ENCODE results near the gene ITGA7.

Gene ITGA7

GRCh38 chr12:55683676-55684075 is 24.0 kb downstream of the ITGA7 start:
- no peaks in the 10 kb centered on the region for H3K27me3 ChIP-seq (ENCODE audit: insufficient read depth, low read length)
- H3K9me3 ChIP-seq (ENCODE audit: low read length): no peaks in the 10 kb centered on the region

GRCh38 chr12:55682087-55682796 is 25.5 kb downstream of the ITGA7 start:
- no peaks in the 10 kb centered on the region for H3K4me1 ChIP-seq (ENCODE audit: insufficient read depth, low read length)
- H3K4me3 ChIP-seq (ENCODE audit: low read length): no peak overlapping the region
- no peak overlapping the region for H2AFZ ChIP-seq (ENCODE audit: low read depth, low read length)
- H3K36me3 ChIP-seq (ENCODE audit: insufficient read depth, low read length): peaks cover 2% of the 10 kb centered on the region
- no peaks in the 10 kb centered on the region for H3K27me3 ChIP-seq (ENCODE audit: insufficient read depth, low read length)
- H3K9me3 ChIP-seq (ENCODE audit: low read length): no peaks in the 10 kb centered on the region

More at GRCh38 chr12:55683676-55684075, 24.0 kb downstream of the ITGA7 start:
- H3K4me1 ChIP-seq (ENCODE audit: insufficient read depth, low read length): no peaks in the 10 kb centered on the region
- no peak overlapping the region for H3K4me3 ChIP-seq (ENCODE audit: low read length)
- H2AFZ ChIP-seq (ENCODE audit: low read depth, low read length): no peak overlapping the region
- H3K36me3 ChIP-seq (ENCODE audit: insufficient read depth, low read length): peaks cover 7% of the 10 kb centered on the region

DNA sequence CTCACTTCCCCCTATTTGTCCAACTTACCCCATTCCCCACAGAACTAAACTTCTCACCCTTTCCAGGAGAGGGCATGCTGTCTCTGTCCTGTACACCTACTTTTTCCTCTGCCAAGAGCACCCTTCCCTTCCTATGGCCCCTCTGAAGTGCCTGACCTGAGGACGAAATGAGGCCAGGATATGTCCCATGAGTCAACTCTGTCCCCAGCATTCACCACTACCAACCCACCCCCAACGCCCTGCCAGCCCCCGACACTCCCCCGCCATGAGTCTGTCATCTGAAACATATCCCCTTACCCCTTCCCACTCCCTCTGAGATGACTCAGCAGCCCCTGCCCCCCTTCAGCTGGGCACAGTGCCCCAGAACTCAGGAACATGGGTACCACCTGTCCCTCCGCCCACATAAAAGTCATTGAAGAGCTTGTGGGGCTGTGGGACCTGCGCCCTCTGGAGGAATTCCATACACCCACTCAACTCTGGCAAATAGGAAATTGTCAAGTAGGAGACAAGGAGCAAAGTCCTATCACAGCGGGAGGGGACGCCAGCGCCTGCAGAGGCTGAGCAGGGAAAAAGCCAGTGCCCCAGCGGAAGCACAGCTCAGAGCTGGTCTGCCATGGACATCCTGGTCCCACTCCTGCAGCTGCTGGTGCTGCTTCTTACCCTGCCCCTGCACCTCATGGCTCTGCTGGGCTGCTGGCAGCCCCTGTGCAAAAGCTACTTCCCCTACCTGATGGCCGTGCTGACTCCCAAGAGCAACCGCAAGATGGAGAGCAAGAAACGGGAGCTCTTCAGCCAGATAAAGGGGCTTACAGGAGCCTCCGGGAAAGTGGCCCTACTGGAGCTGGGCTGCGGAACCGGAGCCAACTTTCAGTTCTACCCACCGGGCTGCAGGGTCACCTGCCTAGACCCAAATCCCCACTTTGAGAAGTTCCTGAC is 26.3 kb downstream of the ITGA7 start:
- no peaks in the 10 kb centered on the region for H3K4me1 ChIP-seq (ENCODE audit: insufficient read depth, low read length)
- no peaks in the 10 kb centered on the region for H3K9me3 ChIP-seq (ENCODE audit: low read length)
- H3K36me3 ChIP-seq (ENCODE audit: insufficient read depth, low read length): no peaks in the 10 kb centered on the region
- no peaks in the 10 kb centered on the region for H3K27me3 ChIP-seq (ENCODE audit: insufficient read depth, low read length)
- H2AFZ ChIP-seq (ENCODE audit: low read depth, low read length): no peak overlapping the region
- no peak overlapping the region for H3K4me3 ChIP-seq (ENCODE audit: low read length)

- H3K27me3 ChIP-seq (ENCODE audit: insufficient read depth, low read length): no peaks in the 10 kb centered on the region
- H3K4me3 ChIP-seq (ENCODE audit: low read length): no peak overlapping the region
- H3K4me1 ChIP-seq (ENCODE audit: insufficient read depth, low read length): no peaks in the 10 kb centered on the region
- H3K9me3 ChIP-seq (ENCODE audit: low read length): no peaks in the 10 kb centered on the region
- H3K36me3 ChIP-seq (ENCODE audit: insufficient read depth, low read length): no peaks in the 10 kb centered on the region
- no peak overlapping the region for H2AFZ ChIP-seq (ENCODE audit: low read depth, low read length)
Measured at GRCh38 chr12:55679691-55680090, 28.0 kb downstream of the ITGA7 start.

- no peaks in the 10 kb centered on the region for H3K9me3 ChIP-seq (ENCODE audit: low read length)
- H3K27me3 ChIP-seq (ENCODE audit: insufficient read depth, low read length): peaks cover 4% of the 10 kb centered on the region
- H3K4me3 ChIP-seq (ENCODE audit: low read length): no peak overlapping the region
- H2AFZ ChIP-seq (ENCODE audit: low read depth, low read length): no peak overlapping the region
- no peaks in the 10 kb centered on the region for H3K36me3 ChIP-seq (ENCODE audit: insufficient read depth, low read length)
- no peaks in the 10 kb centered on the region for H3K4me1 ChIP-seq (ENCODE audit: insufficient read depth, low read length)
Measured at GRCh38 chr12:55676707-55677106, 31.0 kb downstream of the ITGA7 start.

DNA sequence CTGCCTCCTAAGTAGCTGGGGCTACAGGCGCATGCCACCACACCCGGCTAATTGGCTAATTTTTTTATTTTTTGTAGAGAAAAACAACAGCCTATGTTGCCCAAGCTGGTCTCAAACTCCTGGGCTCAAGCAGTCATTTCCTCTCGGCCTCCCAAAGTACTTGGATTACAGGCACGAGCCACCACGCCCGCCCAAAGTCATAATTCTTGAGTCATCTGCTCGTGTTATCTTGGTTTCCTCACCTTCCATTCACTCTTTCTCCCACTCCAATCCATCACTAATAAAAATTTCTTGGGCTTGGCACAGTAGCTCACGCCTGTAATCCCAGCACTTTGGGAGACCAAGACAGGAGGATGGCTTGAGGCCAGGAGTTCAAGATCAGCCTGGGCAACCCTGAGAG is 32.0 kb downstream of the ITGA7 start:
- H3K4me1 ChIP-seq (ENCODE audit: insufficient read depth, low read length): no peaks in the 10 kb centered on the region
- peaks cover 4% of the 10 kb centered on the region for H3K27me3 ChIP-seq (ENCODE audit: insufficient read depth, low read length)
- no peaks in the 10 kb centered on the region for H3K36me3 ChIP-seq (ENCODE audit: insufficient read depth, low read length)
- no peak overlapping the region for H3K4me3 ChIP-seq (ENCODE audit: low read length)
- no peak overlapping the region for H2AFZ ChIP-seq (ENCODE audit: low read depth, low read length)
- no peaks in the 10 kb centered on the region for H3K9me3 ChIP-seq (ENCODE audit: low read length)

DNA sequence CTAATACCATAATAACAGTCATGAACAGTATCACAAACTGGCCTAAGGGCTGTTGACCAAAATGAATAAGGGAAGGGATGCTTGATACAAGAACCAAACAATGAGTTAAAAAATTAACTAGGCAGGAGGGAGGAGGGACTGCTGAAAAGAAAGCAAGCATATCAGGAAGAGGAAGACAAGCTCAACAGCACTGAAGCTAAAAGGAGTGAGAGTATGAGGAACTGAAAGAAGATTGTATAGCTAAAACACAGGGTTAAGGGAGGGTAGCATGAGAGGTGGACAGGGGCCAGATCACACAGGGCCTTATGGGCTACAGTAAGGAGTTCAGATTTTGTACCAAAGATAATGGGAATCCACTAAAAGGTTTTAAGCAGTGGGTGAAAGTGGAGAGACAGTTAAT is 34.1 kb downstream of the ITGA7 start:
- H3K36me3 ChIP-seq (ENCODE audit: insufficient read depth, low read length): no peaks in the 10 kb centered on the region
- no peak overlapping the region for H2AFZ ChIP-seq (ENCODE audit: low read depth, low read length)
- peaks cover 4% of the 10 kb centered on the region for H3K27me3 ChIP-seq (ENCODE audit: insufficient read depth, low read length)
- H3K4me3 ChIP-seq (ENCODE audit: low read length): no peak overlapping the region
- no peaks in the 10 kb centered on the region for H3K4me1 ChIP-seq (ENCODE audit: insufficient read depth, low read length)
- no peaks in the 10 kb centered on the region for H3K9me3 ChIP-seq (ENCODE audit: low read length)

- H3K9me3 ChIP-seq (ENCODE audit: low read length): no peaks in the 10 kb centered on the region
- no peak overlapping the region for H3K4me3 ChIP-seq (ENCODE audit: low read length)
- no peaks in the 10 kb centered on the region for H3K36me3 ChIP-seq (ENCODE audit: insufficient read depth, low read length)
- H3K27me3 ChIP-seq (ENCODE audit: insufficient read depth, low read length): peaks cover 4% of the 10 kb centered on the region
- no peak overlapping the region for H2AFZ ChIP-seq (ENCODE audit: low read depth, low read length)
- H3K4me1 ChIP-seq (ENCODE audit: insufficient read depth, low read length): no peaks in the 10 kb centered on the region
Measured at GRCh38 chr12:55671746-55672145, 36.0 kb downstream of the ITGA7 start.

DNA sequence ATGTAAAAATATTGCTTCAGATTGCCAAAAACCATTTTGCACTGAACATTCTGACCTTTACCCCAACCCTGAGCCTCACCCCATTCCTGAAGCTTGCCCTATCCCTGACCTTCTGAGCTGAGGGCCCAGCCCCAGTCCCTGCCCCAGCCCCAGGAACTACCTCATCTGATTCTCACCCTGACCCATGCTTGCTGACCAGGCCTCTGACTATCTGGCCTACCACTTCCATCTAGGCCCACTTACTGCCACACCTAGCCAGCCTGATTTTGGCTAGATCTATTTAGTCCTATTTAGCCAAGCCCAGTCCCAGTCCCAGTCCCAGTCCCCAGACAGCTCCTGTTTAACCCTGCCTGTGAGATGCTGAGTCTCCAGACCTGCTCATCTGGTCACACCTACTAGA is 37.4 kb downstream of the ITGA7 start:
- H3K36me3 ChIP-seq (ENCODE audit: insufficient read depth, low read length): no peaks in the 10 kb centered on the region

DNA sequence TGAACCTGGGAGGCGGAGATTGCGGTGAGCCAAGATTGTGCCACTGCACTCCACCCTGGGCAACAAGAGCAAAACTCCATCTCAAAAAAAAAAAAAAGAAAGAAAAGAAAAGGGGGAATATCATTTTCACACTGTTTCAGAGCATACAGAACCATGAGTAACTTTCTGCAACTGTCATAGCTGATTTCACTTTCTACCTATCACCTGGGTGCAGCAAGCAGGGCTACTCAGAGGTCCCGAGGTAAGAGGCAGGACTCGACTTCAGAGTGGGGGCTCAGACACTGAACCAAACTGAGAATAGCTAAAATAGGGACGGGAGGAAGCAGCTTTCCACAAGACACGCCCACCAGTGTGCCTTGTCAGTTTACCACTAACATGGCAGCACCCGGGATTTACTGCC is 41.2 kb downstream of the ITGA7 start:
- H3K4me1 ChIP-seq (ENCODE audit: insufficient read depth, low read length): no peaks in the 10 kb centered on the region
- no peaks in the 10 kb centered on the region for H3K9me3 ChIP-seq (ENCODE audit: low read length)
- H3K36me3 ChIP-seq (ENCODE audit: insufficient read depth, low read length): no peaks in the 10 kb centered on the region
- no peak overlapping the region for H3K4me3 ChIP-seq (ENCODE audit: low read length)
- H2AFZ ChIP-seq (ENCODE audit: low read depth, low read length): no peak overlapping the region
- H3K27me3 ChIP-seq (ENCODE audit: insufficient read depth, low read length): no peaks in the 10 kb centered on the region

More for the DNA sequence above, 37.4 kb downstream of the ITGA7 start:
- H3K4me1 ChIP-seq (ENCODE audit: insufficient read depth, low read length): no peaks in the 10 kb centered on the region
- H3K4me3 ChIP-seq (ENCODE audit: low read length): no peak overlapping the region
- no peak overlapping the region for H2AFZ ChIP-seq (ENCODE audit: low read depth, low read length)
- H3K27me3 ChIP-seq (ENCODE audit: insufficient read depth, low read length): peaks cover 4% of the 10 kb centered on the region
- no peaks in the 10 kb centered on the region for H3K9me3 ChIP-seq (ENCODE audit: low read length)

GRCh38 chr12:55664826-55665225 is 42.9 kb downstream of the ITGA7 start:
- Histone ChIP-seq H3K4me1 (ENCODE audit: insufficient read depth, low read length) (no peaks in the 10 kb centered on the region), H3K36me3 (ENCODE audit: insufficient read depth, low read length) (no peaks in the 10 kb centered on the region), H2AFZ (ENCODE audit: low read depth, low read length) (no peak overlapping the region), H3K9me3 (ENCODE audit: low read length) (no peaks in the 10 kb centered on the region), H3K4me3 (ENCODE audit: low read length) (no peak overlapping the region), H3K27me3 (ENCODE audit: insufficient read depth, low read length) (no peaks in the 10 kb centered on the region)

- Histone ChIP-seq H3K27me3 (ENCODE audit: insufficient read depth, low read length) (no peaks in the 10 kb centered on the region), H2AFZ (ENCODE audit: low read depth, low read length) (no peak overlapping the region), H3K4me1 (ENCODE audit: insufficient read depth, low read length) (no peaks in the 10 kb centered on the region), H3K4me3 (ENCODE audit: low read length) (no peak overlapping the region), H3K9me3 (ENCODE audit: low read length) (no peaks in the 10 kb centered on the region), H3K36me3 (ENCODE audit: insufficient read depth, low read length) (no peaks in the 10 kb centered on the region)
Measured at GRCh38 chr12:55663391-55663790, 44.3 kb downstream of the ITGA7 start.

All from neuron (in vitro differentiated cells).